ENCODE results near the gene ADAM10. TPM values are rescaled to one million over a fixed set of nuclear protein-coding genes. Genes with fewer than 3 reads are reported as not detected.
"Not testable (repeated sequence)": the region's sequence is repeated elsewhere in the genome, so short reads cannot be mapped to it uniquely, and the experiment has no call there.

The ADAM10 gene
- total RNA-seq, 1 experiment from 2014 or later, result 132 TPM

- no peak for DNase-seq (ENCODE audit: low read depth, low spot score)
- in situ Hi-C loops (cut with HindIII; ENCODE audit: low pct_unique_long_range_greater_than_20kb, low sequenced_read_pairs), result no loop called here
Observed at GRCh38 chr15:58639992-58640391, 109.5 kb downstream of the ADAM10 start.

GRCh38 chr15:58639002-58639756, 110.3 kb downstream of the ADAM10 start:
- in situ Hi-C loops (cut with HindIII; ENCODE audit: low pct_unique_long_range_greater_than_20kb, low sequenced_read_pairs), result no loop called here
- no peak for DNase-seq (ENCODE audit: low read depth, low spot score)

- in situ Hi-C loops (cut with HindIII; ENCODE audit: low pct_unique_long_range_greater_than_20kb, low sequenced_read_pairs), result no loop called here
Observed at GRCh38 chr15:58632789-58633188, 116.7 kb downstream of the ADAM10 start.

GRCh38 chr15:58631319-58631718, 118.2 kb downstream of the ADAM10 start:
- DNase-seq (ENCODE audit: low read depth, low spot score), result no peak
- in situ Hi-C loops (cut with HindIII; ENCODE audit: low pct_unique_long_range_greater_than_20kb, low sequenced_read_pairs), result no loop called here

More at GRCh38 chr15:58632789-58633188, 116.7 kb downstream of the ADAM10 start:
- DNase-seq (ENCODE audit: low read depth, low spot score), result no peak

GRCh38 chr15:58629625-58630024, 119.9 kb downstream of the ADAM10 start:
- DNase-seq (ENCODE audit: low read depth, low spot score), result no peak
- in situ Hi-C loops (cut with HindIII; ENCODE audit: low pct_unique_long_range_greater_than_20kb, low sequenced_read_pairs), result no loop called here

- no peak for DNase-seq (ENCODE audit: low read depth, low spot score)
- in situ Hi-C loops (cut with HindIII; ENCODE audit: low pct_unique_long_range_greater_than_20kb, low sequenced_read_pairs), result no loop called here
Observed at GRCh38 chr15:58628206-58628947, 121.1 kb downstream of the ADAM10 start.

GRCh38 chr15:58627701-58628100, 121.8 kb downstream of the ADAM10 start:
- in situ Hi-C loops (cut with HindIII; ENCODE audit: low pct_unique_long_range_greater_than_20kb, low sequenced_read_pairs), result no loop called here
- no peak for DNase-seq (ENCODE audit: low read depth, low spot score)

GRCh38 chr15:58627046-58627445, 122.5 kb downstream of the ADAM10 start:
- in situ Hi-C loops (cut with HindIII; ENCODE audit: low pct_unique_long_range_greater_than_20kb, low sequenced_read_pairs), result no loop called here

GRCh38 chr15:58626378-58626777, 123.1 kb downstream of the ADAM10 start:
- in situ Hi-C loops (cut with HindIII; ENCODE audit: low pct_unique_long_range_greater_than_20kb, low sequenced_read_pairs), result no loop called here

More at GRCh38 chr15:58627046-58627445, 122.5 kb downstream of the ADAM10 start:
- DNase-seq (ENCODE audit: low read depth, low spot score), result no peak

GRCh38 chr15:58622877-58623276, 126.6 kb downstream of the ADAM10 start:
- in situ Hi-C loops (cut with HindIII; ENCODE audit: low pct_unique_long_range_greater_than_20kb, low sequenced_read_pairs), result no loop called here
- no peak for DNase-seq (ENCODE audit: low read depth, low spot score)

More at GRCh38 chr15:58626378-58626777, 123.1 kb downstream of the ADAM10 start:
- DNase-seq (ENCODE audit: low read depth, low spot score), result peak; percentile 6

GRCh38 chr15:58620268-58620667, 129.2 kb downstream of the ADAM10 start:
- in situ Hi-C loops (cut with HindIII; ENCODE audit: low pct_unique_long_range_greater_than_20kb, low sequenced_read_pairs); DNase-seq (ENCODE audit: low read depth, low spot score): not testable (repeated sequence)

- no peak for DNase-seq (ENCODE audit: low read depth, low spot score)
- in situ Hi-C loops (cut with HindIII; ENCODE audit: low pct_unique_long_range_greater_than_20kb, low sequenced_read_pairs), result no loop called here
Observed at GRCh38 chr15:58616171-58616570, 133.3 kb downstream of the ADAM10 start.

- in situ Hi-C loops (cut with HindIII; ENCODE audit: low pct_unique_long_range_greater_than_20kb, low sequenced_read_pairs), result no loop called here
- no peak for DNase-seq (ENCODE audit: low read depth, low spot score)
Observed at GRCh38 chr15:58611731-58612676, 137.5 kb downstream of the ADAM10 start.

- in situ Hi-C loops (cut with HindIII; ENCODE audit: low pct_unique_long_range_greater_than_20kb, low sequenced_read_pairs), result no loop called here
- DNase-seq (ENCODE audit: low read depth, low spot score), result no peak
Observed at GRCh38 chr15:58608711-58609110, 140.8 kb downstream of the ADAM10 start.

- in situ Hi-C loops (cut with HindIII; ENCODE audit: low pct_unique_long_range_greater_than_20kb, low sequenced_read_pairs), result no loop called here
- DNase-seq (ENCODE audit: low read depth, low spot score), result no peak
Observed at GRCh38 chr15:58608129-58608590, 141.3 kb downstream of the ADAM10 start.

GRCh38 chr15:58606577-58607080, 142.9 kb downstream of the ADAM10 start:
- in situ Hi-C loops (cut with HindIII; ENCODE audit: low pct_unique_long_range_greater_than_20kb, low sequenced_read_pairs), result no loop called here
- DNase-seq (ENCODE audit: low read depth, low spot score), result no peak

GRCh38 chr15:58605931-58606530, 143.5 kb downstream of the ADAM10 start:
- in situ Hi-C loops (cut with HindIII; ENCODE audit: low pct_unique_long_range_greater_than_20kb, low sequenced_read_pairs), result no loop called here
- DNase-seq (ENCODE audit: low read depth, low spot score), result peak; percentile 97
